ENCODE results near the gene ABCB11. TPM values are rescaled to one million over a fixed set of nuclear protein-coding genes. Genes with fewer than 3 reads are reported as not detected.

ABCB11 gene
- total RNA-seq: 10 to 100 TPM; 43.5 to 74.3 TPM
- 10 to 100 TPM; 18.3 to 33.1 TPM for polyA plus RNA-seq

DNA sequence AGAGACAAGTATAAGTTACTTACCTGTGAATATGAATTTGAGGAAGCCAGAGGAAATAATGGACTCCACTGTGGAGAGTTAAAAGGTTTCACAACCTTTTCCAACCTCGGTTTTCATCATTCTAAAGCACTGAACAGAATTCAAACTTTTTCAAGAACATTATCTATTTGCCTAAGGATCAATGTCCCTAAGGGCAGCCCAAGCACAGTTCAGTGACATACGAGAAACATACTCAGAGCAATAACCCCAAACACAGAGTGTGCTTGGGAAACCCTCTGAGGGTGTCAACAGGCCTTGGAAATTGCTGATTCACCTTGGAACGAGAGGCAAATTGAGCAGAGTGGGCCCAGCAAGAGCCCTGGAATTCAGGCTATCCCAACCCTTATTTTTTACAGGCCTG, at the start of gene ABCB11:
Gene ABCB11 (minus strand): TSS at position 123 of the 400 bp plus-strand sequence. CDS start 13,199 bp downstream, outside the sequence.
- 29% methylated on average over 3 of the region's 3 CpGs for WGBS
- no peaks in the 10 kb centered on the region for H3K9me3 ChIP-seq (ENCODE audit: control insufficient read depth in 4 of 4, low read length in 3 of 4)
- no peaks in the 10 kb centered on the region for H3K27me3 ChIP-seq (ENCODE audit: control insufficient read depth in 4 of 4, insufficient read depth in 4 of 4, low read length in 3 of 4)
- H3K4me1 ChIP-seq (ENCODE audit: control insufficient read depth in 4 of 4, insufficient read depth in 4 of 4, low read length in 3 of 4): peaks cover 5 to 30% (median 21%) of the 10 kb centered on the region in 4 donors
- TF ChIP-seq JUND (IDR thresholded peaks at IDR 0.05): peak; percentile 87 to 92
- TF ChIP-seq RAD21 (IDR thresholded peaks at IDR 0.05): peak; percentile 35 to 69
- TF ChIP-seq FOXA2 (IDR thresholded peaks at IDR 0.05): peak; percentile 76
- TF ChIP-seq, protein P1, sequence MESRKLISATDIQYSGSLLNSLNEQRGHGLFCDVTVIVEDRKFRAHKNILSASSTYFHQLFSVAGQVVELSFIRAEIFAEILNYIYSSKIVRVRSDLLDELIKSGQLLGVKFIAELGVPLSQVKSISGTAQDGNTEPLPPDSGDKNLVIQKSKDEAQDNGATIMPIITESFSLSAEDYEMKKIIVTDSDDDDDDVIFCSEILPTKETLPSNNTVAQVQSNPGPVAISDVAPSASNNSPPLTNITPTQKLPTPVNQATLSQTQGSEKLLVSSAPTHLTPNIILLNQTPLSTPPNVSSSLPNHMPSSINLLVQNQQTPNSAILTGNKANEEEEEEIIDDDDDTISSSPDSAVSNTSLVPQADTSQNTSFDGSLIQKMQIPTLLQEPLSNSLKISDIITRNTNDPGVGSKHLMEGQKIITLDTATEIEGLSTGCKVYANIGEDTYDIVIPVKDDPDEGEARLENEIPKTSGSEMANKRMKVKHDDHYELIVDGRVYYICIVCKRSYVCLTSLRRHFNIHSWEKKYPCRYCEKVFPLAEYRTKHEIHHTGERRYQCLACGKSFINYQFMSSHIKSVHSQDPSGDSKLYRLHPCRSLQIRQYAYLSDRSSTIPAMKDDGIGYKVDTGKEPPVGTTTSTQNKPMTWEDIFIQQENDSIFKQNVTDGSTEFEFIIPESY (IDR thresholded peaks at IDR 0.05): peak; percentile 81
- TF ChIP-seq, protein P2, sequence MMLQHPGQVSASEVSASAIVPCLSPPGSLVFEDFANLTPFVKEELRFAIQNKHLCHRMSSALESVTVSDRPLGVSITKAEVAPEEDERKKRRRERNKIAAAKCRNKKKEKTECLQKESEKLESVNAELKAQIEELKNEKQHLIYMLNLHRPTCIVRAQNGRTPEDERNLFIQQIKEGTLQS (IDR thresholded peaks at IDR 0.05): peak; percentile 88
- TF ChIP-seq NR2F2 (IDR thresholded peaks at IDR 0.05): peak; percentile 66
- peak in 1 of 2 donors; percentile 68 for TF ChIP-seq EGR1 (IDR thresholded peaks at IDR 0.05; ENCODE audit: low read depth in 2 of 2)
- TF ChIP-seq, protein P3, sequence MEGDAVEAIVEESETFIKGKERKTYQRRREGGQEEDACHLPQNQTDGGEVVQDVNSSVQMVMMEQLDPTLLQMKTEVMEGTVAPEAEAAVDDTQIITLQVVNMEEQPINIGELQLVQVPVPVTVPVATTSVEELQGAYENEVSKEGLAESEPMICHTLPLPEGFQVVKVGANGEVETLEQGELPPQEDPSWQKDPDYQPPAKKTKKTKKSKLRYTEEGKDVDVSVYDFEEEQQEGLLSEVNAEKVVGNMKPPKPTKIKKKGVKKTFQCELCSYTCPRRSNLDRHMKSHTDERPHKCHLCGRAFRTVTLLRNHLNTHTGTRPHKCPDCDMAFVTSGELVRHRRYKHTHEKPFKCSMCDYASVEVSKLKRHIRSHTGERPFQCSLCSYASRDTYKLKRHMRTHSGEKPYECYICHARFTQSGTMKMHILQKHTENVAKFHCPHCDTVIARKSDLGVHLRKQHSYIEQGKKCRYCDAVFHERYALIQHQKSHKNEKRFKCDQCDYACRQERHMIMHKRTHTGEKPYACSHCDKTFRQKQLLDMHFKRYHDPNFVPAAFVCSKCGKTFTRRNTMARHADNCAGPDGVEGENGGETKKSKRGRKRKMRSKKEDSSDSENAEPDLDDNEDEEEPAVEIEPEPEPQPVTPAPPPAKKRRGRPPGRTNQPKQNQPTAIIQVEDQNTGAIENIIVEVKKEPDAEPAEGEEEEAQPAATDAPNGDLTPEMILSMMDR (IDR thresholded peaks at IDR 0.05; ENCODE audit: low read depth, low read length, missing input control): no peak
- peak; percentile 82 for TF ChIP-seq MAX (IDR thresholded peaks at IDR 0.05)
- TF ChIP-seq SP1 (IDR thresholded peaks at IDR 0.05): peak; percentile 95
- peak; percentile 88 to 90 for TF ChIP-seq HNF4A (conservative IDR thresholded peaks at IDR 0.05)
- peak; percentile 59 for TF ChIP-seq FOXA1 (IDR thresholded peaks at IDR 0.05)
- TF ChIP-seq GABPA (IDR thresholded peaks at IDR 0.05 in 1 of 2, conservative IDR thresholded peaks at IDR 0.05 in 1 of 2): peak in 1 of 2 donors; percentile 27
- peak; percentile 47 for TF ChIP-seq HNF4G (IDR thresholded peaks at IDR 0.05)
- TF ChIP-seq RXRA (IDR thresholded peaks at IDR 0.05): peak; percentile 100
- peak; percentile 76 for TF ChIP-seq REST (IDR thresholded peaks at IDR 0.05)
- TF ChIP-seq TAF1 (conservative IDR thresholded peaks at IDR 0.05): peak; percentile 94
- TF ChIP-seq YY1 (IDR thresholded peaks at IDR 0.05): peak; percentile 85
- peak within 1 kb of the TSS; percentile 76 to 89 (median 88) for H3K4me3 ChIP-seq (ENCODE audit: low read depth in 1 of 3, low read length in 3 of 3)
- peak within 1 kb of the TSS; percentile 79 to 86 for H3K9ac ChIP-seq (ENCODE audit: low read depth in 1 of 2, low read length in 2 of 2)
- H3K27ac ChIP-seq (ENCODE audit: low read depth in 1 of 2, low read length in 2 of 2): peak within 1 kb of the TSS; percentile 88 to 91
- no peak for DNase-seq (ENCODE audit: low spot score)
- H3K36me3 ChIP-seq (ENCODE audit: control insufficient read depth in 4 of 4, insufficient read depth in 3 of 4, low read depth in 1 of 4, low read length in 3 of 4): no peaks in the 10 kb centered on the region
